KOPT-K1 (cell line): ENCODE results near the gene NR1H3.

Experiments used
- H3K27ac ChIP-seq: fragments of 200-600 bp; sonication (generic); 2 replicates; pipeline ENCODE4 v1.5.1; 2016; ENCODE audit warnings: antibody characterized with exemption, mild to moderate bottlenecking, low read depth, low read length; ENCODE audit not compliant: poor library complexity, severe bottlenecking
- H3K36me3 ChIP-seq: fragments of 200-600 bp; sonication (generic); 2 replicates; pipeline ENCODE4 v1.5.1; 2017; ENCODE audit warnings: antibody characterized with exemption, mild to moderate bottlenecking, low read length, moderate library complexity; ENCODE audit not compliant: insufficient read depth
- H3K9me3 ChIP-seq: fragments of 200-600 bp; sonication (generic); 2 replicates; pipeline ENCODE4 v1.5.1; 2017; ENCODE audit warnings: antibody characterized with exemption, low read length, mild to moderate bottlenecking; ENCODE audit not compliant: insufficient read depth, poor library complexity, severe bottlenecking

The NR1H3 gene

DNA sequence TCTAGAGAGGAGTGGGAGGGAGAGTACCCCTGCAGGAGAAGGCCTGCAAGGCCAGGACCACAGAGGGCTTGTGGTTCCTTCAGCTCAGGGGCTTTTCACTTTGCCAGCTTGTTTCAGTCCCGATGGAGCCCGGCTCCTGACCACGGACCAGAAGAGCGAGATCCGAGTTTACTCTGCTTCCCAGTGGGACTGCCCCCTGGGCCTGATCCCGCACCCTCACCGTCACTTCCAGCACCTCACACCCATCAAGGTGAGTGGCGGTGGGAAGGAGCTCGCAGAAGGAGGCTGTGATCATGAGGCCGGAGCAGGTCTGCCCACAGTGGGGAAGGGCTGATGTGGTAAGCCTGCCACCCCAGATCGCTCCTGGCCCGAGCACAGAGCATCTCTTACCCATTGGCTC is 22.6 kb upstream of the NR1H3 start:
- H3K36me3 ChIP-seq = peaks cover 84% of the 10 kb centered on the region
- H3K9me3 ChIP-seq = no peaks in the 10 kb centered on the region
- no peak overlapping the region for H3K27ac ChIP-seq

DNA sequence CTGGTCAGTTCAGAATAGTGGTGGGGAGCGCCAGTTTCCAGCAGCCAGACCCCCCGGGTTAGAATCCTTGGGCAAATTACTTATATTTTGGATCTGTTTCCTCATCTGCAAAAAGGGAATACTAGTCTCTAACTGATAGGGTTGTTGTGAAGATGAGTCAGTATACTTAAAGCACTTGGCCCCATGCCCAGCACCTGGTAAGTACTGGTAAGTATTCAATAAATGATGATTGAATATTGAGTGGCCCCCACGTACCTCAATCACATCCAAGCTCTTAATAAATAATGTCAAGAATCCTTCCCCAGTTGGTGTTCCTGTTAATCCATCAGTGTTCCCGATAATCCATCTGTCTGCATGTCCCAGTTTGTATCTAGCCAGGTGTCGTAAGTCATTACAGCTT is 21.3 kb upstream of the NR1H3 start:
- peaks cover 86% of the 10 kb centered on the region for H3K36me3 ChIP-seq
- no peak overlapping the region for H3K27ac ChIP-seq
- H3K9me3 ChIP-seq = no peaks in the 10 kb centered on the region

GRCh38 chr11:47239852-47240251 is 17.9 kb upstream of the NR1H3 start:
- Histone ChIP-seq H3K27ac (no peak overlapping the region), H3K36me3 (peaks cover 98% of the 10 kb centered on the region), H3K9me3 (no peaks in the 10 kb centered on the region)

GRCh38 chr11:47241841-47242301 is 15.9 kb upstream of the NR1H3 start:
- no peak overlapping the region for H3K27ac ChIP-seq
- H3K9me3 ChIP-seq = no peaks in the 10 kb centered on the region
- H3K36me3 ChIP-seq = peaks cover 94% of the 10 kb centered on the region

DNA sequence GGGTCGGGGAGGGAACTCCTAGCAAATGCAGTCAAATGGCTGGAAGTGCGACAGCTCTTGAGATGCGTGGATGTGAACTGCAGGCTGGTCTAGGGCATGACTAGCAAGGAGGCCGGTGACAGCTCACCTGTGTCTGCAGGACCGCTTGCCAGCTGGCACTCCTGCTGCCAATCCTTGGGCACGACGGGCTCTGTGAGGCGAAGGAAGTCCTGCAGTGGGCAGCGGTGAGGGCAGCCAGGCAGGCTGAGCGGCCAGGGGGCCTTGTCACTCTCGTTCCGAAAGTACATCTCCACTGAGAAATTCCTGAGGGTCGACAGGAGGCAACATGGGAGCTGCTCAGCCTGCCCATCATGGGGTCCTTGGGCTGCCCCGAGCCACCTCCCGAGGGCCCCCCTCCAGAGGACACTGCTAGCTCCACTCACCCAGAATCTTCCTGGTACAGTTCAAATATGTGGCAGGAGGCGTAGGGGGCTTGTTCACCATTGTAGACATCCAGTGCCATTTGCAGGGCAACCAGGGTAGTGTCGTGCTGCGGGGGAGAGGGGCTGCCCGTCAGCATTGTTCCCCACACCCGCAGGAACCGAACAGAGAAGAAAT is 15.1 kb upstream of the NR1H3 start:
- Histone ChIP-seq H3K9me3 (no peaks in the 10 kb centered on the region), H3K36me3 (peaks cover 89% of the 10 kb centered on the region), H3K27ac (no peak overlapping the region)

DNA sequence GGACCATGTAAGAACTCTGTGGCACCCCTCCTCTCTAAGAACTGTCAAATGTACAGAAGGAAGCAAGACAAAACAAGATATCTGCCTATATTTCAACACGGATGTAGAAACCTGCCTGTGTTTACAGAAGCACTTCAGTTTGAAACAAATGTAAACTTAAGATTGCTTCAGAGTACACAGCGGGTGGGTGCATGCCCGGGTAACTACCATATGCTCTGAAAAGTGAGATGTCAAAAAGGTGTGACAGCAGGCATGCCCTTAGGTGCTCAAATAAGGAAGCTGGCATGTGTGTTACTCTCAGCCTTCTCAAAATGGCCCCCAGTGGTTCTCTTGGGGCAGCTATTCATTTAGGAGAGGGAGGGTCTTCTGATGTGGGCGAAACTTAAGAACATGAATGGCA is 14.3 kb upstream of the NR1H3 start:
- H3K27ac ChIP-seq = no peak overlapping the region
- no peaks in the 10 kb centered on the region for H3K9me3 ChIP-seq
- peaks cover 82% of the 10 kb centered on the region for H3K36me3 ChIP-seq

- Histone ChIP-seq H3K27ac (no peak overlapping the region), H3K9me3 (no peaks in the 10 kb centered on the region), H3K36me3 (peaks cover 69% of the 10 kb centered on the region)
These were observed 13.1 kb upstream of the NR1H3 start for GRCh38 chr11:47244448-47245350.

DNA sequence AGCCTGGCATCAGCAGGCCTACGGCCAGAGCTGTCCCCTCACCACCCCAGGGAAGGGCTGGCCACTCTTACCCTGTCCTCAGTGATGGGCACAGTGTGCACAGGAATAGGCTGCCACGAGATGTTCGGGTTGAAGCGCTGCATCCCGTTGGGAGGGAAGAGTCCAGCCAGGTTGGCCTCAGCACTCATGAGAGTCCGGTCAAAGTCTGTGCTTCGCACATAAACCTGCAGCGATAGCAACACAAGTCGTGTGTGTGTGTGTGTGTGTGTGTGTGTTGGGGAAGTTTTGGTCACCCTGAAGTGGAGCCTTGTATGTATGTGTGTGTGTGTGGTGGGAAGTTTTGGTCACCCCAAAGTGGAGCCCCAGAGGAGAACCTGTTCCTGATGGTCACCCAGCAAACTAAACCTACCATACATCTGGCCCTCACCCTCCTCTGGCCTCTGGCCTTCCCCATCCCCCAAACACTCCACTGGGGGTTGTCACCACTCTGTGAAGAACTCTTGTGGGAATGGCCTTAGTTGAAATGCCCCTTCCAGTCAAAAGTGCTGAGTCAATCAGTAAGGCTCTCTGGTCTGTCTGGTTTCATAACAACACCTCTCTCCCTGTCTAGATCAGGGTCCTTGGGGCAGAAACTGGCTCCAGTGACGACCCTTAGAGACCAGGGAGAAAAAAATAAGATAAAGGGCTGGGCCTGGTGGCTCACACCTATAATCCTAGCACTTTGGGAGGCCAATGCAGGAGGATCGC is 12.0 kb upstream of the NR1H3 start:
- Histone ChIP-seq H3K9me3 (no peaks in the 10 kb centered on the region), H3K36me3 (peaks cover 59% of the 10 kb centered on the region), H3K27ac (no peak overlapping the region)

DNA sequence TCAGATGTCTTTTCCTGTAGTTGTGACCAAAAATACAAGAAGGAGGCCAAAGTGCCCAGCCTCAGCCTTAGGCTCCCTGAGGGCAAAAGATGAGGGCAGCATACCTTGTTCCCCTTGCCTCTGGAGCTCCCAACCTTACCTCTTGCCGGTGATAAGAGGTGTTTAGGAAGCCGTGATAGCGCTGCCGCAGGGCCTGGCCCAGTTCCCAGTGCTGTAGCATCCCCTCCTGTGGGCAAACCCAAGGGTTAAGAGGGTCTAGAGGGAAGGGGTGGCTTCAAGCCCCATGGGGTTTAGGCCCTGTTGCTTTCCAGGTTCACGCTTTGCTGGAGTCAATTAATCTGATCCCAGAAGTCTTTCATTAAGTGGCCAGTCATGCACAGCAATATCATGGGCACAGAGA is 10.3 kb upstream of the NR1H3 start:
- Histone ChIP-seq H3K9me3 (no peaks in the 10 kb centered on the region), H3K36me3 (peaks cover 41% of the 10 kb centered on the region), H3K27ac (peak overlapping the region; percentile 84)

DNA sequence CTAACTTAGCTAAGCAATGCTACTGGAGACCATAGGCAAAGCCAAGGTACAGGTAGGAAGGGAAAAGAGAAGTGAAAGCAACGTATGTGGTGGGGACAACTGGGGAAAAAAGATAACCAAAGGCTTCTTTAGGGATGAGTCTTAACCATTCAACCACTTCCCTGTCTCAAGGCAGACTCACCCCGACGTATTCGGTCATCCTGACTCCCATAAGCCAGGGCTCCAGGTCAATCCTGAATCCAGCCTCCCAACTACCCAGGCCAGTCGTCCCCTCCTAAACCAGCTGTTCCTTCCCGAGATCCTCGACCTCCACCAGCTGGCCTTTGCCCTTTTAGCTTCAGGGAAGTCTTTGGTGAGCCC is 9.5 kb upstream of the NR1H3 start:
- Histone ChIP-seq H3K9me3 (no peaks in the 10 kb centered on the region), H3K36me3 (peaks cover 34% of the 10 kb centered on the region), H3K27ac (peak overlapping the region; percentile 84)

DNA sequence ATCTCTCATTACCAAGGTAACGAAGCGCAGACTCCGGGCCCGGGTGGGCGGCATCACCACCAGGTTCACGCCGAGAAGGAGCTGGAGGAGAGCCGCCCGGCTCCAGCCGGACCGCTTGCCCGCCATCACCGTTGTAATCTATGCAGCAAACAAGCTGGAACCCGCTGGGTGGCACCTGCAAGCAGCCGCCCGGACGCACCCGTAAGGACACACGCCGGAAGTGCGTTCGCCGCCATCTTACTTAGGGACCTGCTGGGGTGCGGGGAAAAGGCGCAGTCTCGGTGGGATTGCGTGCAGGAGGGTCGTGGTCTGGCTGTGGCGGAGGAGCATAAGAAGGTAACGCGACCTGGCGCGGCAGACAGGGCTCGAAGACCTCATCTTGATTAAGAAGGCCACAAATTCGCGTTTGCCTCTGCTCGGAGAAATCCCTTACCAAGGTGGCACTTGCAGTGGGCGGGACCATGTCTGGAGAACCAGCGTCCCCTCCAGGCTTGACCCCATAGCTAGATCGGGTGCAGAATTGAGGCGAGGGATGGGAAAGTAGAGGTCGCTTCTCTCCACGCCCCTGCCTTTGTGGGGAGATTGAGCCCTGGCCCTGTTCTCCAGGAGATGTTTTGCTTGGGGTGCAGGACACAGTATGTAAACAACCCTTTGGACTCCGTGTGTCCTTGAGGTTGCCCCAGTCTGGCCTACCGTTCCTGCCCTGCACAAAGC is 9.0 kb upstream of the NR1H3 start, which contains the start of gene ACP2:
Gene ACP2 (minus strand): TSS at position 151 of the 714 bp plus-strand sequence. CDS start 25 bp downstream, at position 126.
- Histone ChIP-seq H3K9me3 (no peaks in the 10 kb centered on the region), H3K27ac (peak within 1 kb of the TSS; percentile 84), H3K36me3 (peaks cover 29% of the 10 kb centered on the region)

- Histone ChIP-seq H3K27ac (peak overlapping the region; percentile 84), H3K9me3 (no peaks in the 10 kb centered on the region), H3K36me3 (peaks cover 24% of the 10 kb centered on the region)
These were observed 8.4 kb upstream of the NR1H3 start for GRCh38 chr11:47249378-47249715.

DNA sequence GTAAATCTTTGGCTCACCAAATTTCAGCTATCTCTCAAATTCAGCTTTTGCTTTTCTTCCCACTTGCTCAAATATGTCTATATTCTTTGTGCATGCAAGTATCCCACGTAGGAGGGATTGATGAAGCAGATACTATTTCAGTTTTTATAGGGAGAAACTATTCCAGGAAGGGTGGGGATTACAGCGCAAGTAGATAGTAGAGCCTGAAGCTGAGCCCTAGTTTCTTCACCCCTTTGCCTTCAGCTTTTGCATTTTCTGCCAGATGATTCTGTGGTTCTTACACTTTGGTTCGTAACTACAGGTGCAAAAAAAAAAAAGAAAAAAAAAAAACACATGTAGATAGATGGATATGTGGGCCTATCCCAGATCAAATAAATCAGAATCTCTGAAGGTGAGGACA is 6.0 kb upstream of the NR1H3 start:
- H3K36me3 ChIP-seq = peaks cover 5% of the 10 kb centered on the region; the same call in 1 of the 2 replicates
- no peaks in the 10 kb centered on the region for H3K9me3 ChIP-seq
- H3K27ac ChIP-seq = no peak overlapping the region

- no peak overlapping the region for H3K27ac ChIP-seq
- no peaks in the 10 kb centered on the region for H3K9me3 ChIP-seq
- H3K36me3 ChIP-seq = no peaks in the 10 kb centered on the region
These were observed 4.1 kb upstream of the NR1H3 start for GRCh38 chr11:47253660-47254059.

- H3K9me3 ChIP-seq = no peaks in the 10 kb centered on the region
- no peaks in the 10 kb centered on the region for H3K36me3 ChIP-seq
- H3K27ac ChIP-seq = no peak overlapping the region
These were observed 3.4 kb upstream of the NR1H3 start for GRCh38 chr11:47254386-47254785.
